SW480 (cell line): Measurements from ENCODE around the gene COL23A1.
A peak's percentile ranks its signal among the peaks of the same experiment; 100 is the strongest.

Experiments used
- DNase-seq: peaks from one replicate; pipeline ENCODE4 v3.0.0-alpha.2; 2016; ENCODE audit warnings: low spot score

Gene COL23A1

DNA sequence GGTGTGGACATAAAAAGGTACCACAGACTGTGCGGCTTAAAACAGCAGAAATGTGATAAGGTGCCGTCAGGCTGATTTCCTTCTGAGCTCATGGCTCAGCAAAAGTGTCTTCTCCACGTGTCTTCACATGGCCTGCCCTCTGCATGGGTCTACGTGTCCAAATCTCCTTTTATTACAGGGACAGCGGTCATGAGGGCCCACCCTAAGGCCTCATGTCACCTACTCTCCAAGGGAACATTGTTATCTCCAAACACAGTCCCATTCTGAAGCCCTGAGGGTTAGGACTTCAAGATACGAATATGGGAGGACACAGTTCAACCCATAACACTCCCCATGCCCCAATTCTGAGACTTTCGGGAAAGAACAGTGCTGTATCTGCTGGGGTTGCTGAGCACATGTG lies 35.2 kb downstream of the COL23A1 start:
- no peak for DNase-seq

DNA sequence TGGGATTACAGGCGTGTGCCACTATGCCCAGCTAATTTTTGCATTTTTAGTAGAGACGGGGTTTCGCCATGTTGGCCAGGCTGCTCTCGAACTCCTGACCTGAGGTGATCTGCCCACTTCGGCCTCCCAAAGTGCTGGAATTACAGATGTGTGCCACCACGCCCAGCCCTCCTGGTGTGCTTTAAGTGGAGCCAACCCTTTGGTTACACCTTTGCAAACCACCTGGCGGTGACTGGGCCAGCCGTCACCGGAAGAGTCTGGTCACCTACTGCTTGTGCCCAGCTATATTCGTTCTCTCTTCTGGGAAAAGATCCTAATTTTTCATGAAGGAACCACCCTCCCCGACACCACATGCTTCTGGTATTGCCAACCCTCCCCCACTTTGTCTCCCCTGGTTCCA lies 35.9 kb downstream of the COL23A1 start:
- no peak for DNase-seq

DNA sequence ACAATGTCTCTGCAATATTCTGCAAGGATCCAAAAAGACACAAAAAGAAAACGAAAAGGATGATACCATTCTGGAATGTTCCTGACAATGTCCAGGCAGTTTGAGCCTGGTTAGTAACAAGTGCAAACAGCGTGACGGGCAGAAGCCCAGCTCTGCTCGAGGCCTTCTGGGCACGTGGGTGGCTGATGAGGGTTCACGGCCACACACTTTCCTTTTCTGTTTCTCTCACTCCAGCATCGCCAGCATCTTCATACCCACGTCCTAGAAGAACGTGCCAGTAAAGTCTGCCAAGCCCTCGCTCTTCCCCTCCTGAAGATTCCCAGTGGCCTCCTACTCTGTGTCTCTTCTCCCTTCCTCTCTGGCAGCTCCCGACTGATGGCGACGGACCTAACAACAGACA lies 36.7 kb downstream of the COL23A1 start:
- no peak for DNase-seq

DNA sequence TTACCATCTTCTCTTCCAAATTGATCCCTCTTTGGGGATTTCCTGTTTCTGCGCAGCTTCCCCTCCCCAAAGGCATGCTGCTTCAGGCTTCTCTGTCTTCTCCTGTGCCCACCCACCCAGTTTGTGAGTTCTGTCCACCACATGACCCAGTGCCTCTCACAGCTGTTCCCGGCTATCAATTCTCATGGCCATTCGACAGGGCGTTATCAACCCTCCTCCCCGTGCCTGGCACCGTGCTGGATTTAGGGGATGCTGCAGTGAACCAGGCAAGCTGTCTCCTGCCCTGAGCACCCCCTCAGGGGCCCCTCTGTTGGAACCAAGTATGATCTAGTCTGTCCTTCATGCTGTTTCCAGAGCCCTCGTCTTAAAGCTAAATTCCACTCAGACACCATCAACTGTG lies 38.7 kb downstream of the COL23A1 start:
- no peak for DNase-seq

DNA sequence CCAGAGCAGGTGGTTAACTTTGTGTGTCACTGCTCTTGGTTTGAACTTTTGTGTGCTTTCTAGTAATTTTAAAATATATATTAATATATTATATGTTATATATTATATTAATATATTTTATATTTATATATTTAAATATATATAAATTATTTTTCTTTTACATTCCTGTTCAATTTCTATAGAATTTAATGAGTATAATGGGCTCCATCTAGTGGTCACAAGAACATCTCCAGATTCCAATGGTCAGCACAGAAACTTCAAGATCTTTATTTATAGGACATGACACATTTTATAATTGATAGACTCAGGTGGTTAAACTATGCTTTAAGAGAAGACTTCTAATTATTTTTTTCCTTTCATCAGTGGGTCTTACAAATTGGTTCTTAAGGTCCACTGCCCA lies 39.1 kb downstream of the COL23A1 start:
- DNase-seq: peak; percentile 67

DNA sequence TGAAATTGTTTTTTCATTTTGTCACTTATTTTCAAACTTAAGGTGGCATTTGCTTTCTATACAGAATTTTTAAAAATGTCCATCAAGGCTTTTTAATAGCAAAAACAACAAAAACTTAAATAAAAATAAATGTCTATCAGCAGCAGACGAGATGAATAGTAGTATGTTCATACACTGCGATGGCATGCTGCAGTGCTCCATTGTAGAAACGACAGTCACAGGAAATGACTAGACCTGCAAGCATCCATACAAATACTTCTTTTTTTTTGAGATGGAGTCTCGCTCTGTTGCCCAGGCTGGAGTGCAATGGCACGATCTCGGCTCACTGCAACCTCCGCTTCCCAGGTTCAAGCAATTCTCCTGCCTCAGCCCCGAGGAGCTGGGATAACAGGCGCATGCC lies 41.4 kb downstream of the COL23A1 start:
- DNase-seq: no peak

DNA sequence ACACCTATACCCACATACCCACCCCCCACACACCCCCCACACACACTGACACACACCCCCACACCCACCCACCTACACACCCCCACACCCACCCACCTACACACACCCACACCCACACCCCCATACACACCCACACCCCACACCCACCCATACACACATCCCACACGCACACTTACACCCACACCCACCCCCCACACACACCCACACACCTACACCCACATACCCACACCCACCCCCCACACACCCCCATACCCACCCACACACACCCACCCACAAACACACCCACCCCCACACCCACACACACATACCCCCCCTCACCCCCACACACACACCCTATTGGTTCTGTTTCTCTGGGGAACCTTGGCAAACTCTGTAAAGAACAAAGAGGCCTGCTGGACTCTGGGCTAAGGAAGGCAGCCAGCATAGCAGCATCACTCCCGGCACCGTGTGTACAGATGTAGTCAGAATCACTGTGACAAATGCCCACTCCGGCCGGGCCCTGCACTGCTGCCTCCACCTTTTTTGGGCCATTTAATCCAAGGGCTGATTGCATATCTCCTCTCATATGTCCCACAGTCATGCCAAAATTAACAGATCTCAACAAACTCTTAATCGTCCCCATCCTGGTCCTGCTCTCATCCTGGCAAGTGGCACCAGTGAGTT lies 42.3 kb downstream of the COL23A1 start:
- no peak for DNase-seq

DNA sequence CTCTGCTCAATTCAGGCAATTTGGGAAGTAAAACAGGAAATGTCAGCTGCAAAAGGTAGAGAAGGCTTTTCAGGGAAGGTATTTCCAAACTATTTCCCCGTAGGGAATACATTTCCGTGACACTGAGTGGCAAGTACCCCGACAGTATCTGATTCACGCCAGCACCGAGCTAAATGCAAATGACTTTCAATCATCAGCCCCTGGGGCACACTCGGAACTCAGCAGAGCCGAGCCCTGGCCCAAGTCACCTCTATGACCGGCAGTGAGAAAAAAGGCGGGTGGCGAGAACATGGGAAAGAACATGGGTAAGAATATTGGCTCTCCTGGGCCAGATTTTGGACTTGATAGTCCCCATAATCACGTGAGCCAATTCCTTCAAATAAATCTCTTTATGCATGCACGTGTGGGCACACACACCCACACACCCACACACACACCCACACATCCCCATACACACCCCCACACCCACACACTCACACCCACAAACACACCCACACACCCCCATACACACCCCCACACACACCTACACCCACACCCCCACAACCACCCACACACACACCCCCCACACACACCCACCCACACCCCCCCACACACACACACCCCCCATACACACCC lies 43.0 kb downstream of the COL23A1 start:
- no peak for DNase-seq

DNA sequence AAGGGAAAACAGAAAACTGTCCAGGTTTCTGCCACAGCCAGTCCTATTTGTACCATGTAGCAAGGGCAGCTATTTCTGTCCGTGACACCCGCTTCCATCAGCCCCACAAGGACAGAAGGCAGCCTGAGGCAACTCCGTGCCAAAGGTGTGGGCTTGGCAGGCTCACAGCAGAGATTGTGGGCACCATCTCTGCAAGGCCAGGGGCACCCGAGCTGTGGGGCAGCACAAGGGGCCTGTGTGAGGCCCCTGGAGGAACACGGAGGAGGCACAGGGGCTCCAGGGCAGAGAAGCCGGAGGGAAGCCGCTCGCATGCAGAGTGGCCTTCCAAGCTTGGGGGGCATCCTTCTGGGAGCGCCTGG lies 43.5 kb downstream of the COL23A1 start:
- no peak for DNase-seq

DNA sequence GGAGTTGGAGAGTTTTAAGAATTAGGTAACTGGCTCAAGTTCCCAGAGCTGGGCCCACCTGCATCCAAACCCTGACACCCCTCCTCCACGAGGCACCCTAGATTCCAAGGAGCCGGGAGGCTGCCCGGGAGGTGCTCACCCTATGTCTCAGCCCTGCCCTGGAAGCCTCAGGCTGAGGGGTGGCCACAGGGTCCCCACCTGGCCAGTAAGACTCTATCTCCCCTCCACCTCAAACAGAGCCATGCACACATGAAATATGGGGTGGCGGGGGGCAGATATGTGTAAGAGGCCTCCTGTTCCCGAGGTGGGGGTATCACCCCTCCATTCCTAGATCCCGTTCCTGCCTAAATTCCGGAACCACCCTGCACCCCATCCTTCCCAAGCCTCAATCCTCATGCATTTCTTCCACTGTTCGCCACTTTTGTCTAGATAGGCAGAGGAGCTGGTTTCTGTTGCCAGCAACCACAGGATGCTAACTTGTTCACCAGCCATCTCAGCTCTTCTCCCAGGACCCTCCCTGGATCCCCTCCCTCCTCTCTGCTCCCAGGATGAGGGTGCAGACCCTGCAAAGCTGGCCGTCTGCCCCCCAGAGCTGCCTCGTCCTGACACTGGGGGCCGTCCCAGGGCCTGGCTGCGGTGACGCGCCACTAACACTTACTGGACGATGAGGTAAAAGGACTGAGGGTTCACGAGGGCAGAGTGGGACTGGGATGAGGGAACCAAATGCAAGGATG lies 44.1 kb downstream of the COL23A1 start:
- DNase-seq: no peak

DNA sequence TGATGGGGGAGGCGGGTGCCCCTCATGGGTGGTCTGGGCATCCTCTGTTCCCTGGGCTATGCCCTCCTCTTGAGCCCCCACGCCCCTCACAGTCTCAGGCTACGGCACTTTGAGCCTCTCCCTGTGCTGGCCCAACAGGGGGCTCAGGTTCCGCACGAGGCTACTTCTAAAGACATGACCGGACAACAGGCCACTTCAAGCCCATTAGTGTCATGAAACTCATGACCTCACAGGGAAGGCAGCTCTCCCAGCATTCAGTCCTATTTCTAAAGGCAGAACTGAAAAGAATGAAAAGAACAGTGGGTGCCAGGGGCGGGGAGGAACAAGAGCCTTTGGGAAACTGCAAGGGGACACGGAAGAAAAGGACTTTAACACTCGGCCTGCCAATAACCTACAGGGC lies 45.0 kb downstream of the COL23A1 start:
- DNase-seq: no peak

DNA sequence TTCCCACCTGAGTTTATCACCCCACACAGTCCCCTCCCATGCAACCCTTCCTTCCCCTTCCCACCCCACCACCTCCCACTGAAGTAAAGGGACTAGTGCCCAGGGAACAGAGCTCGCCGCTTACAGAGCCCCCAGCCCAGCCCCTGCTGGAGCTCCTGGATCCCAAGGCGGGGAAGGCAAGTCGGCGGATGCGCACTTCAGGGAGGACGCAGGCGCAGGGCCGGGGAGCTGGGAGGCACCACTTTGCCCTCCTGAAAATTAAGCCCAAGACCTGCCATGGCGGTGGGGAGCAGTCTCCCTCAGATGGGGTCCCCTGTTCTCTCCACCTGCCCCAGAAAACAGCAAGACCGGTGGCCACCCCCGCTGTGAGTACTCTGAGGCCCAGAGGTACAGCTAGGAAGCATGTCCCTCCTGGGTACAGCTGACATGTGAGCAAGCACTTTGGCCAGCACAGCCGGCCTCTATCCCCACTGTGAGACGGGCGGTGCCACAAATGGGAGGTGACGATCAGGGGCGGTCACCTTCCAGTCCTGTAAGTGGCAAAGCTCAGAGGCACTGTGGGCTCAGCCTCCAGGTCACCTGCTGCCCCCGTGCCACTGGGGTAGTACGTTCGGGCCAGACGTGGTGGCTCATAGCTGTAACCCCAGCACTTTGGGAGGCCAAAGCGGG lies 45.9 kb downstream of the COL23A1 start:
- DNase-seq: no peak

DNA sequence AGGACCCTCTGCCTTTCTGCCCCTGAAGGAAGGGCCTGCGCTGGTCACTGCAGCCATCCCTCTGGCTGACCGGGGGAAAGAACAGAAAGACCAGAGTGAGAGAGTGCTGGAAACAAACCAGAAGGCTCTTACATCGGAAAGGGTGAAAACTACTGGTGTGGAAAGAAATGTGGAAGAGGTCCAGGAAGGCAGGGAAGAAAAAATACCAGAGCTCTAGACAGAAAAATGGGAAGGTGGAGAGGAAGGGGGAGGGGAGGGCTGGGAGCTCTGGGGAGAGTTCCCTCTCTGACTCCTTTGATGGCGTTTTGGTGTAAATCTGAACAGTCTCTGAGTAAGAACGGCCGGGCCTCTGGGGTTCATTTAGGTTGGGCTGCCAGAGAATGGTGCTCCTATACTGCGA lies 47.7 kb downstream of the COL23A1 start:
- DNase-seq: no peak

DNA sequence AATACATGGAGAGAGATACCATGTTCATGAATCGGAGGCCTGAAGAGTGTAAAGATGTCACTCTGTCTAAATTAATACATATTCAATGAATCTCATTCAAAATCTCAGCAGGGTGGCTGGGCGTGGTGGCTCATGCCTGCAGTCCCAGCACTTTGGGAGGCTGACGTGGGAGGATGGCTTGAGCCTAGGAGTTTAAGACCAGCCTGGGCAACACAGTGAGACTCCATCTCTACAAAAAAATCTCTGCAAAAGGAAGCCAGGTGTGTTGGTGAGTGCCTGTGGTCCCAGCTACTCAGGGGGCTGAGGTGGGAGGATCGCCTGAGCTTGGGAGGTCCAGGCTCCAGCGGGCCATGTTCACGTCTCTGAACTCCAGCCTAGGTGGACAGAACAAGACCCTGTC lies 49.7 kb downstream of the COL23A1 start:
- no peak for DNase-seq

DNA sequence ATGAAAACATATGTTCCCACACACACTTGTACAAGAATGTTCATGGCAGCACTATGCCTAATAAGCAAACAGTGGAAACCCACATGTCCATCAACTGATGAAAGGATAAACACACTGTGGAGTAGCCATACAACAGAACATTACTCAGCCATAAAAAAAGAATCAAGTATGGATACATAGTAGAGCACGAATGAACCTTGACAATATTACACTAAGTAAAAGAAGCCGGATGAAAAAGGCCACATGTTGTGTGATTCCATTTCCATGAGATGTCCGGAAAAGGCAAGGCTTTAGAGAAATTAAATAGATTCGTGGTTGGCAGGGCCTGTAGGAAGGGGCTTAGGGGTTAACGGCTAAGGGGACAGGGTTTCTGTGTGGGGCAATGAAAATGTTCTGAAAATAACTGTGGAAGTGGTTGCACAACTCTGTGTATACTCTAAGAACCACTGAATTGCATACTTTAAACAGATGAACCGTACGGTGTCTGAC lies 51.4 kb downstream of the COL23A1 start:
- no peak for DNase-seq

DNA sequence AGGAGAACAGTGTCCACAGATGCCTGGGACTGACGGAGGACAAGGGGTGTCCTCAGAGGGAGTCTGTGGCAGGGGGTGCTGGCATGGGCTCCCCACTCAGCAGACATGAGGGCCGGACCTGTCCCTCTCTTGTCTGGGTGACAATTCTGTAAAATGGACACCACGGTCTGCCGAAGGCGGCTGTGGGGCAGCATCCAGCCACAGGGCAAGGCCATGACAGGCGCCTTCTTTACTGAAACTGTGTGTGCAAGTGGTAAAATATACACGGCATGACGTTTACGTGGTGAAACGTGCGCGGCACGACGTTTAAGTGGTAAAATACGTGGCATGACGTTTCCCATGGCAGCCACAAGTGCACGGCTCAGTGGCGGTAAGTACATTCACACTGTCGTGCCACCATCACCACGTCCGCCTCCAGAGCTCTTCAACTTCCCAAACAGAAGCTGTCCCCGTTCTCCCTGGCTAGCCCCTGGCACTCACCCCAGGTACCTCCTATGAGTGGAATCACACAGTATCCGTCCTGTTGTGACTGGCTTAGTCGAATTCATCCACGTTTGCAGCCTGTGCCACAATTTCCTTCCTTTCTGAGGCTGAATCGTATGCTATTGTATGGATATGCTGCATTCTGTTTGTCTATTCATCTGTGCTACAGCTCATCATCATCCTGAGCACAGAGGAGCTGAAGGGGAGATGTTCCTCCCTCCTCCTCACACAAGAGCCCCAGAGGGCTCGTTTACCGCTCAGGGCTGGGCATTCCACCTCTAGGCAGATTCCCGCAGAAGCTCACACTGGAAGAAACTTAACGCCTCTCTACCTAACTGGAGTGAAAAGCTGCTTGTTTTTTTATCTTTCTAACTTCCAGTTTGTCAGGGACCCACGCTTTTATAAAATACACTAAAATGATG lies 52.5 kb downstream of the COL23A1 start:
- no peak for DNase-seq

DNA sequence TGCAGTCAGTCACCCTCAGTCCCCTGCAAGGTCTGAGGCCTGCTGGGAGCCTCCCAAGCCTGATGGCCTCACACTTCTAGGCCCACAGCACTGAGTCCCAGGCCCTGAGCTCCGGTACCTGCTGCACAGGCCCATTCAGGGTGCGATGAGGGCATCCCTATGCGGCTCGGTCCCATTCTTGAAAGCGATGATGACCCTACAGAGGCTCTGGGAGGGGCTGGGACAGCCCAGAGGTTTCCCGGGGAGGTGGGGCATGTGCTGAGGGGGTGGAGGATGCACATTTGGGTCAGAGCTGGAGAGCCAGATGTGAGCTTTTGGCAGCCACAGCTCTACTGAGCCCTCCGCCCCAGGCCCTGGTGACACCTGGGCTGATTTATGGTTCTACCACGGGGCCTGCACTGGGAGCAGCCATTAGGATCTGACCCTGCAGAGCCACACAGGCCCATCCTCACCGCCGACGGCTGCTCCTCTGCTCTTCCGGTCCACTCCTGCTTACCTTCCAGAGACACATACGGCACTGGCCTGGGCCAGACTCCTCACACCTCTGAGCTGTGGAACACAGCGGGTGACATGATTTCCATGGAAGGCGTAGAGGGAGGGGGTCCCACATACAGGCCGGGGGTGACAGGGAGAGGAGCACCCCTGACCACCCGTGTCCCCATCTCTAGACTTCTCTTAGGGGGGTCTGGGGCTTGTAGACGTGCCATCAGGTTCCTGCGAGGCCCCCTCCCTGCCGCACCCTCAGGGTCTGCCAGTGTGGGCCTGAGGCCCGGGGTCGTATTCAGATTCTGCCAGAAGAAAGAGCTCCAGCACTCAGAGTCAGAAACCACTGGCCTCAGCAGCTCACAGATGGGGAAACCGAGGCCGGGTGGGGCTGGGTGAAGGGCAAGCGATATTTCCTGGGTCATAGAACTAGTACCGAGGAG lies 53.4 kb downstream of the COL23A1 start:
- DNase-seq: no peak

DNA sequence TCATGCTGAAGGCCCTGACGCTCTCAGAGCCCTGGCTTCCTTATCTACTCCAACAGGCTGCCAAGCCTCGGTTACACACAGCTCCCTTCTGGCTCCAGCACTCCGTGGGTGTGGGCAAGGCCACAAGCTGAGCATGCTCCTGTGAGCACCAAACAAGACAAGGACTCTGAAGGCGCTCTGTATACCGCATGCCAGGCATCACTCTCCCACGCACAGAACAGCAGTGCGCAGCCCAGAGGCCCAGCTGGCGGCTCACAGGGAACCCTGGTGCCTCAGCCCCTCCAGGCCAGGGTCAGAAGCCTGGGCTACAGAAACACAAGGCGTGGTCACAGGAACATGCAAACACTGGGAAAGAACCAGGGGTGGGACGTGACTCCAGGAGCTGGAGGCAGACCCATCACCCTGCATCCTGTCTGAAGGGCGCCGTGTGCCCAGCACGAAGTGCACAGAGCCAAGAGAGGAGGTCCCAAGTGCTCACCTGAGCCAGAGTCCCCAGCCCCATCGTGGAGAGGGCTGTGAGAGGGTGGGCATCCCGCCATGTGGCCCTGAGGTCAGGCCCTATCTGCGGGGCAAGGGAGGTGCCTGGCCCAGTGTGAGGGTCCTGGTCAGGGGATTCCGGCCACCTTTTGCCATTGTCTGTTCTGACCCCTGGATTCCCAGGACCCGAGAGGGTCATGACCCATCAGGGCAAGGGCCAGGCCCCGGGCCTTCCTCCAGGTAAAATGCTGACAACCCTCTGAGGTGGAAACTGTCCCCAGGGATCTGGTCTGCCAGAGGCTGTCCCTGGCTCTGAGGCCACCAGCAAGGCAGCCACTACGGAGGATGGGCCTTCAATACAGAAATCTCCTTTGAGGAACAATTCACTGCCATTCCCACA lies 54.7 kb downstream of the COL23A1 start:
- DNase-seq: no peak

DNA sequence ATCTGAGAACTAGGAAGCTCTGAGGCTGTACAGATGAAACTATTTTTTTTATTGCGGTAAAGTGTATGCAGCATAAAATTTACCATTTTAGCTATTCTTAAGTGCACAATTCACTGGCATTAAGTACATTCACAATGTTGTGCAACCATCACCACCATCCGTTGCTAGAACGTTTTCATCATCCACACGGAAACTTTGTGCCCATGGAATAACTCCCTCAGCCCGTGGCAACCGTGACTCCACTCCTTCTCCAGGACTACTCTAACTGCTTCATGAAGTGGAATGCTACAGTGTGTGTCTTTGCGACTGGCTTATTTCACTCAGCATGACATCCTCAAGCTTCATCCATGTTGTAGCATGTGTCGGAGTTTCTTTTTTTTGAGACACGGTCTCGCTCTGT lies 57.1 kb downstream of the COL23A1 start:
- no peak for DNase-seq

DNA sequence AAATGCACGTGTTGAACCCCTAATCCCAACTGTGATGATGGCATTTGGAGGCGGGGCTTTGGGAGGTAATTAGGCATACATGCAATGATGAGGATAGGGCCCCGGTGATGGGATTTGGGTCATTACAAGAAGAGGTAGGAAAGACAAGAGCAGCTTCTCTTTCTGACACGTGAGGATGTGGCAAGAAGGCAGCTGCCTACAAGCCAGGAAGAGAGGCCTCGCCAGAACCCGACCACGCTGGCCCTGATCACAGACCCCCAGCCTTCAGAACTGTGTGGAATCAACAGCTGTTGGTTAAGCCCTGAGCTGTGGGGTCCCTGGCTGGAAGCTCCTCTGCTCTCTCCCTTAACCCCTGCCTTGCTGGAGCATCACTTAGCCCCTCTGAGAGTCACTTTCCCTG lies 57.5 kb downstream of the COL23A1 start:
- DNase-seq: no peak
